ENCODE measurements around the gene PDCD4. TPM values are rescaled to one million over a fixed set of nuclear protein-coding genes. Genes with fewer than 3 reads are reported as not detected.
A peak's percentile ranks its signal among the peaks of the same experiment; 100 is the strongest.

PDCD4 gene
- total RNA-seq, 1 donor: 35.8 TPM

- peak; percentile 96 for DNase-seq (ENCODE audit: low read depth)
- peak overlapping the region; percentile 85 for H3K4me3 ChIP-seq (ENCODE audit: low read depth, low read length)
- TF ChIP-seq, protein P1, sequence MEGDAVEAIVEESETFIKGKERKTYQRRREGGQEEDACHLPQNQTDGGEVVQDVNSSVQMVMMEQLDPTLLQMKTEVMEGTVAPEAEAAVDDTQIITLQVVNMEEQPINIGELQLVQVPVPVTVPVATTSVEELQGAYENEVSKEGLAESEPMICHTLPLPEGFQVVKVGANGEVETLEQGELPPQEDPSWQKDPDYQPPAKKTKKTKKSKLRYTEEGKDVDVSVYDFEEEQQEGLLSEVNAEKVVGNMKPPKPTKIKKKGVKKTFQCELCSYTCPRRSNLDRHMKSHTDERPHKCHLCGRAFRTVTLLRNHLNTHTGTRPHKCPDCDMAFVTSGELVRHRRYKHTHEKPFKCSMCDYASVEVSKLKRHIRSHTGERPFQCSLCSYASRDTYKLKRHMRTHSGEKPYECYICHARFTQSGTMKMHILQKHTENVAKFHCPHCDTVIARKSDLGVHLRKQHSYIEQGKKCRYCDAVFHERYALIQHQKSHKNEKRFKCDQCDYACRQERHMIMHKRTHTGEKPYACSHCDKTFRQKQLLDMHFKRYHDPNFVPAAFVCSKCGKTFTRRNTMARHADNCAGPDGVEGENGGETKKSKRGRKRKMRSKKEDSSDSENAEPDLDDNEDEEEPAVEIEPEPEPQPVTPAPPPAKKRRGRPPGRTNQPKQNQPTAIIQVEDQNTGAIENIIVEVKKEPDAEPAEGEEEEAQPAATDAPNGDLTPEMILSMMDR (IDR thresholded peaks at IDR 0.05; ENCODE audit: insufficient read depth, low read depth, low read length): no peak
Observed at GRCh38 chr10:110918269-110918642, 46.5 kb downstream of the PDCD4 start.

- peak within 1 kb of the TSS; percentile 85 for H3K4me3 ChIP-seq (ENCODE audit: low read depth, low read length)
- DNase-seq (ENCODE audit: low read depth): peak; percentile 100
- TF ChIP-seq, protein P1 (IDR thresholded peaks at IDR 0.05; ENCODE audit: insufficient read depth, low read depth, low read length): no peak
Observed at GRCh38 chr10:110918643-110919348, 47.1 kb downstream of the PDCD4 start, which contains the start of gene BBIP1. TSS of gene BBIP1 (minus strand) at chr10:110919180. CDS start at chr10:110918157, 1,023 bp downstream.

GRCh38 chr10:110919349-110919931 lies 47.7 kb downstream of the PDCD4 start, which contains the start of gene SHOC2:
TSS of gene SHOC2 (plus strand) at chr10:110919604. CDS start at chr10:110964359, 44,755 bp downstream.
- TF ChIP-seq, protein P1 (IDR thresholded peaks at IDR 0.05; ENCODE audit: insufficient read depth, low read depth, low read length): peak; percentile 20
- no peak for DNase-seq (ENCODE audit: low read depth)
- H3K4me3 ChIP-seq (ENCODE audit: low read depth, low read length): peak within 1 kb of the TSS; percentile 85

GRCh38 chr10:110919971-110920881 lies 48.5 kb downstream of the PDCD4 start:
- DNase-seq (ENCODE audit: low read depth): peak; percentile 38
- TF ChIP-seq, protein P1 (IDR thresholded peaks at IDR 0.05; ENCODE audit: insufficient read depth, low read depth, low read length): no peak
- H3K4me3 ChIP-seq (ENCODE audit: low read depth, low read length): peak overlapping the region; percentile 83

- TF ChIP-seq, protein P1 (IDR thresholded peaks at IDR 0.05; ENCODE audit: insufficient read depth, low read depth, low read length): no peak
- H3K4me3 ChIP-seq (ENCODE audit: low read depth, low read length): no peak overlapping the region
- DNase-seq (ENCODE audit: low read depth): no peak
Observed at GRCh38 chr10:110923856-110924493, 52.2 kb downstream of the PDCD4 start.

- DNase-seq (ENCODE audit: low read depth): no peak
- TF ChIP-seq, protein P1 (IDR thresholded peaks at IDR 0.05; ENCODE audit: insufficient read depth, low read depth, low read length): no peak
- H3K4me3 ChIP-seq (ENCODE audit: low read depth, low read length): no peak overlapping the region
Observed at GRCh38 chr10:110927461-110927860, 55.7 kb downstream of the PDCD4 start.

Data from fibroblast of villous mesenchyme (primary cell).